ENCODE results near the gene TMEM213.

The TMEM213 gene

DNA sequence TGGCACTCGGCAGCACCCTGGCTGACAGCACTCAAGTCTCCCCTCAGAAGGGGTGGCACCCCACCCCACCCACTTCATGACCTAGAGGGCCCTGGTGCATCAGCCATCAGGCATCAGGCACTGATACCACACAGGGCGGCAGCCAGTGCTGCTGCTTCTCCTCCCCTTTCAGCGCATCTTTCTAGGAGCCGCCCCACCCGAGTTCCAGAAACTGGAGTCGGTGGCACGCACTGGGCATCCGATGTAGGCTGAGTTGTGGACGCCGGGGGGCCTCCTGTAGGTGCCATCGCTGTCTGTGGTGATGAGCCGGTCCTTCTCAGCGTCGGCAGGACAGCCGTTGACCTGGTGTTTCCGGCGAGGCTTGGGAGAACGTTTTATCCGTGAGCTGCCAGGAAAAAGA, 70.0 kb downstream of the TMEM213 start:
- peak in 1 of 42 donors; percentile 24 for DNase-seq
- intact Hi-C loops (cut with DNase I), result no loop called here

DNA sequence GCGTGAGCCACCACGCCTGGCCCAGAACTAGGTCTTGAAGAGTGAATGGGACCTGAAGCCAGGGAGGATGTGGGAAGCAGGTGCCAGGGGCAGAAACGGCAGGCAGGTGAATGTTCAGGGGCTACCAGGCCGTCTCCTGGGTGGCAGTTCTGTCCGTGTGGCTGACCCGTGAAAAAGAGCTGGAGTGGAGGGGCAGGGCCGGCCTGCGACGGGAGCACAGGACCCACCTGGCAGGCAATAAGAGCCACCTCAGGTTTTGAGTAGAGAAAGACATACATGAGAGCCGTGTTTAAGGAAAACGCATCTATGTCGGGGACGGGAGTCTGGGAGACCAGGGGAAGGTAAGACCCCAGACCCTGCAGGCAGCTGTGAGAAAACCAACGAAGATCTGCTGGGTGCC, 70.9 kb downstream of the TMEM213 start:
- DNase-seq, result no peak
- intact Hi-C loops (cut with DNase I), result no loop called here

- intact Hi-C loops (cut with DNase I), result no loop called here
These were observed 71.6 kb downstream of the TMEM213 start for GRCh38 chr7:138869353-138869752.

GRCh38 chr7:138871065-138871813, 73.4 kb downstream of the TMEM213 start:
- no peak for DNase-seq
- intact Hi-C loops (cut with DNase I), result no loop called here

More at GRCh38 chr7:138869353-138869752, 71.6 kb downstream of the TMEM213 start:
- no peak for DNase-seq

DNA sequence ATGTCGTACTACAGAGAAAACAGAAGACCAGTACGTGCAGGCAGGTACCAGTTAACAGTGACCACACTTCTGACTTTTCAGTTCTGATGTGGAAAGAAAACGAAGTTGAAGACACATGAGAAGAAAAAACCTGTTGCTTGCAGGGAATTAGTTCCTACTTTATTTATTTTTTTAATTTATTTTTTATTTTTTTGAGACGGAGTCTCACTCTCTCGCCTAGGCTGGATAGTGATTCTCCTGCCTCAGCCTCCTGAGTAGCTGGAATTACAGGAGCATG, 74.0 kb downstream of the TMEM213 start:
- intact Hi-C loops (cut with DNase I), result no loop called here
- DNase-seq, result no peak

DNA sequence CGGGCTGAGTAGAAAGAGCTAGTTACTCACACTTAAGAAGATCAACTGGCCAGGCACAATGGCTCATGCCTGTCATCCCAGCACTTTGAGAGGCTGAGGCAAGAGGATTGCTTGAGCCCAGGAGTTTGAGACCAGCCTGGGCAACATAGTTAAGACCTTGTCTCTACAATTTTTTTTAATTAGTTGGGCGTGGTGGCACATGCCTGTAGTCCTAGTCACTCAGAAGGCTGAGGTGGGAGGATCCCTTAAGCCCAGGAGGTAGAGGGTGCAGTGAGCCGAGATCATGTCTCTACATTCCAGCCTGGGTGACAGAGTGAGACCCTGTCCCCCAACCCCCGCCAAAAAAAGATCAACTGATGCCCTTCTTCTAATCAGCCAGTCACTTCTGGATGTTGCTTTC, 74.8 kb downstream of the TMEM213 start:
- intact Hi-C loops (cut with DNase I), result no loop called here
- DNase-seq, result no peak

- DNase-seq, result no peak
These were observed 75.6 kb downstream of the TMEM213 start for GRCh38 chr7:138873220-138873892.

DNA sequence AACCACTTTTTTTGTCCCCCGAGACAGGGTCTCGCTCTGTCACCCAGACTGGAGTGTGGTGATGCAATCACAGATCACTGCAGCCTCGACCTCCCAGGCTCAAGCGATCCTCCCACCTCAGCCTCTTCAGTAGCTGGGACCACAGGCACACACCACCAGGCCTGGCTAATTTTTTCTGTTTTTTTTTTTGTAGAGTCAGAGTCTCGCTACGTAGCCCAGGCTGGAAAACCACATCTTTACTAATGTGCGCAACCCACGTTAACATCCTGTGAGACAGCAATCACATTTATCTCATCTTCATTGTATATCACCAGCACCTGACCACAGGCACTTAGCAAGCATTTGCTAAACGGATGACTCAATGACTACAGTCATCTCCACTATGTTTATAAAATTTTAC, 78.0 kb downstream of the TMEM213 start:
- no peak for DNase-seq
- intact Hi-C loops (cut with DNase I), result no loop called here

More at GRCh38 chr7:138873220-138873892, 75.6 kb downstream of the TMEM213 start:
- intact Hi-C loops (cut with DNase I), result no loop called here

DNA sequence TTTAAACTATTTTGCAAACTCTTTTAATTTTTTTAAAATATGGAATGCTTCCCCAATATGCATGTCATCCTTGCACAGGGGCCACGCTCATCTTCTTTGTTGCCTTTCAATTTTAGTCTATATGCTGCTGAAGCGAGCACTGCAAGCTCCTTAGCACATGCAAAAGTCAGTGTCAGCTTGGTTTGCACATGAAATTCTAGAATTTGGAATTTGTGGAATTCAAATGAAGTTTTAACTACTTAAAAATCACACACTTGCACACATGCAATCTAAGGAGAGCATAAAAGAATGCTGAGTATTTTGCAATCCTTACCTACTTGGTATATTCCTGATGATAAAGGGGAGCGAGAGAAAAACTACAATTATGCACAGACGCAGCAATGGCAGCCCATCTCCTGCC, 78.5 kb downstream of the TMEM213 start:
- DNase-seq, result no peak
- intact Hi-C loops (cut with DNase I), result no loop called here

DNA sequence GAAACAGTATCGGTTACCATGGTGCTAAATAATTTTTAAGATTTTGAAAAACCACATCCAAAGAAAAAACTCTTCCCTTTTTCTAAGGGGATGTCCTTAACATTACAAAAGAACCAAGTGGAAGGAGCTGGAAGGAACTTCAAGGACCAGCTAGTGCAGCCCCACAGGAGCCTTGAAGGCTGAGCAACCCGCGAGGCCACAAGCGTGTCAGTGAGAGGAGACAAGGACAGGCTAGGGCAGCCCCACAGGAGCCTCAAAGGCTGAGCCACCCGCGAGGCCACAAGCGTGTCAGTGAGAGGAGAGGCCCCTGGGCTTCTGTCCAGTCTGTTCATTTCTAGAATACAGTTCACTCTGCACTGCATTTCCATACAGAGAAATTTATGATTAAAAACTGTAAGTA, 80.3 kb downstream of the TMEM213 start:
- intact Hi-C loops (cut with DNase I), result no loop called here
- DNase-seq, result no peak

DNA sequence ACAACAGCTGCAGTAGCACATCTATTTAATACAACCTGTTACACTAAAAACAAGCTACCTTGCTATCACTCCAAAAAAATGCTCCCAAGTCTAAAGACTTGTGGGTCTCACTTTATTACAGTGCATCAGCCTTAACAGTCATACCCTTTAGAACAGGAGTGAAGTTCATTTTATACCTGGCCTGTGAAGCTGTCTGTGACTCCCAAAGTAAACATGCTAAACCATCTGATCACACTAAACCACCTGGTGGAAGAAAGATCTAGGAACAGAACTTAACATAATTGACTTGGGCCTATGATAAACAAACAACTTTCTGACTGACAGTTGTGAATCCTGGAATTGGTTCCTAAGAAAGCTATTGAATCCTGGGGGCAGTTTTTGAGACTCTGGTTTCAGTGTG, 81.1 kb downstream of the TMEM213 start:
- intact Hi-C loops (cut with DNase I), result no loop called here
- no peak for DNase-seq

GRCh38 chr7:138879356-138879755, 81.6 kb downstream of the TMEM213 start:
- no peak for DNase-seq
- intact Hi-C loops (cut with DNase I), result no loop called here

GRCh38 chr7:138880881-138881578, 83.2 kb downstream of the TMEM213 start:
- intact Hi-C loops (cut with DNase I), result no loop called here
- DNase-seq, result no peak

GRCh38 chr7:138881579-138882188, 83.9 kb downstream of the TMEM213 start:
- intact Hi-C loops (cut with DNase I), result no loop called here
- DNase-seq, result no peak

GRCh38 chr7:138882249-138882648, 84.5 kb downstream of the TMEM213 start:
- DNase-seq, result no peak
- intact Hi-C loops (cut with DNase I), result no loop called here

- intact Hi-C loops (cut with DNase I), result no loop called here
- DNase-seq, result no peak
These were observed 87.8 kb downstream of the TMEM213 start for GRCh38 chr7:138885383-138886147.

GRCh38 chr7:138886501-138886917, 88.7 kb downstream of the TMEM213 start:
- intact Hi-C loops (cut with DNase I), result no loop called here
- peak in 3 of 42 donors; percentile 24 to 51 (median 31) for DNase-seq

DNA sequence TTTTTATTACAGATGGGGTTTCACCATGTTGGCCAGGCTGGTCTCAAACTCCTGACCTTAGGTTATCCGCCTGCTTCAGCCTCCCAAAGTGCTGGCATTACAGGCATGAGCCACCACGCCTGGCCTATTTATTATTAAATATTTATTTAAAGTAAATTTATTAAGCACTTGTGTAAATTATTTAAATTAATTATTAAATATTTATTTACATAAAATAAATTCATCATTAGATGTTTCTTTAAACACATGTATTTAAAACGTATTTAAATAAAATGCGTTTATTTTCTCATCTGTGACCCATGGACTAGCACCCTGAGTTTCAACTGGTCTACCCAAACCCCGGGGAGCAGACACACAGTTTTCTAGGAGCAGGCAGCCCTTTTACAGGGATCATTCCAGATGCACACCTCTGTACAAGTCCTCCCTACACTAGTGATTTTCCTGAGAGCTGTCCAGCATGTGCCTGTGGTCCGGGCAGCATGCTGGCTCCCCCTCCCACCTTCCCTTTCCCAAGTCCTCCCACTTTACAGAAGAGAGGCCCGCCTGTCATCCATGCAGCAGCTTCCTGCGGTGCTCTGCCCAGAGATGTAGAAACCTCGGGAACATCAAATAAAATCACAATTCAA, 89.4 kb downstream of the TMEM213 start:
- DNase-seq, result no peak
- intact Hi-C loops (cut with DNase I), result no loop called here
